NB4 (cell line): ENCODE results near the gene COL21A1.

Experiments used
- MYC ChIP-seq: IDR thresholded peaks from 2 replicates; pipeline ENCODE4 v1.6.1; 2011; ENCODE audit warnings: low read depth, low read length
- TF ChIP-seq, protein P1 (sequence below): IDR thresholded peaks from one replicate; pipeline ENCODE4 v1.5.1; 2012; ENCODE audit warnings: low read depth, low read length
- TF ChIP-seq, protein P2 (sequence below): IDR thresholded peaks from 2 replicates; pipeline ENCODE4 v1.6.1; 2011; ENCODE audit warnings: low read depth, low read length

DNA sequence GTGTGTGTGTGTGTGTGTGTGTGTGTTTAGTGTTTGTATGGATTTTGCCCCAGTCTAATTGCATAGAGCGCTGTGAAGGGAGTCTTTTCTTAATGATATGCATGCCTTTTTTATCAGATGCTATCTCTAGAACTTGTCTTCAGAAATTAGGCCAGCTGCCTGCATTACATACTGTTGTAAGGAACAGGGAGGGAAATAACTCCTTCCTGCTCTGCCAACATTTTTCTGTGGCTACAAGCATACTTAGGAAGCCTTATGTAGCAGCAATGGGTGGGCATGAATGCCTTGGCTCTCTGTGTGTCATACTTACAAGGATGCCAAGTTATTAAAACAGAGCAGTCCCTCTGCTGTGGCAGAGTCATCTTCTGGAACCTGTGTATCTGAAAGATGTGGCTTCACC, 8.0 kb upstream of the COL21A1 start:
- TF ChIP-seq, protein P1, sequence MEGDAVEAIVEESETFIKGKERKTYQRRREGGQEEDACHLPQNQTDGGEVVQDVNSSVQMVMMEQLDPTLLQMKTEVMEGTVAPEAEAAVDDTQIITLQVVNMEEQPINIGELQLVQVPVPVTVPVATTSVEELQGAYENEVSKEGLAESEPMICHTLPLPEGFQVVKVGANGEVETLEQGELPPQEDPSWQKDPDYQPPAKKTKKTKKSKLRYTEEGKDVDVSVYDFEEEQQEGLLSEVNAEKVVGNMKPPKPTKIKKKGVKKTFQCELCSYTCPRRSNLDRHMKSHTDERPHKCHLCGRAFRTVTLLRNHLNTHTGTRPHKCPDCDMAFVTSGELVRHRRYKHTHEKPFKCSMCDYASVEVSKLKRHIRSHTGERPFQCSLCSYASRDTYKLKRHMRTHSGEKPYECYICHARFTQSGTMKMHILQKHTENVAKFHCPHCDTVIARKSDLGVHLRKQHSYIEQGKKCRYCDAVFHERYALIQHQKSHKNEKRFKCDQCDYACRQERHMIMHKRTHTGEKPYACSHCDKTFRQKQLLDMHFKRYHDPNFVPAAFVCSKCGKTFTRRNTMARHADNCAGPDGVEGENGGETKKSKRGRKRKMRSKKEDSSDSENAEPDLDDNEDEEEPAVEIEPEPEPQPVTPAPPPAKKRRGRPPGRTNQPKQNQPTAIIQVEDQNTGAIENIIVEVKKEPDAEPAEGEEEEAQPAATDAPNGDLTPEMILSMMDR, result no peak
- TF ChIP-seq, protein P2, sequence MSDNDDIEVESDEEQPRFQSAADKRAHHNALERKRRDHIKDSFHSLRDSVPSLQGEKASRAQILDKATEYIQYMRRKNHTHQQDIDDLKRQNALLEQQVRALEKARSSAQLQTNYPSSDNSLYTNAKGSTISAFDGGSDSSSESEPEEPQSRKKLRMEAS, result no peak
- TF ChIP-seq MYC, result no peak
